SW 1271 (cell line): ENCODE measurements around the gene ETFBKMT.
A peak's percentile ranks its signal among the peaks of the same experiment; 100 is the strongest.

Experiments used
- DNase-seq, 2 experiments: peaks; one replicate each; lab custom pipeline; 2025; lab: John Stamatoyannopoulos, UW

The ETFBKMT gene

GRCh38 chr12:31659087-31659942 lies at the start of gene ETFBKMT:
Gene ETFBKMT, plus strand, starts transcription at chr12:31659688. Its CDS starts 2,266 bp downstream, at chr12:31661954.
- DNase-seq = peak; percentile 90 to 98

GRCh38 chr12:31612819-31613218 lies 46.7 kb upstream of the ETFBKMT start:
- no peak for DNase-seq

GRCh38 chr12:31618228-31619025 lies 41.1 kb upstream of the ETFBKMT start:
- DNase-seq = no peak

DNA sequence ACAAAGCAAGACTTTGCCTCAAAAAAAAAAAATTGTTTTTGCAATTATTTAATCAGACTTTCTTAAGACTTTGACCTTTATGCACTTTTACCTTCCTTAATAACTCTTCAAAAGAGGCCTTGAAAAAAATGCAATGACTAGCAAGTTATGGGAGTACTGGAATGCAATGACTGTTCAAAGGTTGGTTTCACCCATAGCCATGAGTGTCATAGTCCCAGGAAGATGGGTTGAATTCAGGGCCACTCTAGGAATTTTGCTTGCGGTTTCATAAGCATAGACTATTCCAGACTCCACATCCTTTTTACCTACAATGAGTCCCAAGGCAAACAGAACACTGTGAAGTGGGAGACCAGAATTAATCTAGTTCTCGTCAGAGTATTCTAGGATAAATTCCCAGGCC lies 39.2 kb upstream of the ETFBKMT start:
- DNase-seq = no peak

- DNase-seq = no peak
Measured at GRCh38 chr12:31622038-31622437, 37.5 kb upstream of the ETFBKMT start.

GRCh38 chr12:31626270-31626995 lies 33.1 kb upstream of the ETFBKMT start:
- no peak for DNase-seq

- no peak for DNase-seq
Measured at GRCh38 chr12:31627456-31628054, 31.9 kb upstream of the ETFBKMT start.

DNA sequence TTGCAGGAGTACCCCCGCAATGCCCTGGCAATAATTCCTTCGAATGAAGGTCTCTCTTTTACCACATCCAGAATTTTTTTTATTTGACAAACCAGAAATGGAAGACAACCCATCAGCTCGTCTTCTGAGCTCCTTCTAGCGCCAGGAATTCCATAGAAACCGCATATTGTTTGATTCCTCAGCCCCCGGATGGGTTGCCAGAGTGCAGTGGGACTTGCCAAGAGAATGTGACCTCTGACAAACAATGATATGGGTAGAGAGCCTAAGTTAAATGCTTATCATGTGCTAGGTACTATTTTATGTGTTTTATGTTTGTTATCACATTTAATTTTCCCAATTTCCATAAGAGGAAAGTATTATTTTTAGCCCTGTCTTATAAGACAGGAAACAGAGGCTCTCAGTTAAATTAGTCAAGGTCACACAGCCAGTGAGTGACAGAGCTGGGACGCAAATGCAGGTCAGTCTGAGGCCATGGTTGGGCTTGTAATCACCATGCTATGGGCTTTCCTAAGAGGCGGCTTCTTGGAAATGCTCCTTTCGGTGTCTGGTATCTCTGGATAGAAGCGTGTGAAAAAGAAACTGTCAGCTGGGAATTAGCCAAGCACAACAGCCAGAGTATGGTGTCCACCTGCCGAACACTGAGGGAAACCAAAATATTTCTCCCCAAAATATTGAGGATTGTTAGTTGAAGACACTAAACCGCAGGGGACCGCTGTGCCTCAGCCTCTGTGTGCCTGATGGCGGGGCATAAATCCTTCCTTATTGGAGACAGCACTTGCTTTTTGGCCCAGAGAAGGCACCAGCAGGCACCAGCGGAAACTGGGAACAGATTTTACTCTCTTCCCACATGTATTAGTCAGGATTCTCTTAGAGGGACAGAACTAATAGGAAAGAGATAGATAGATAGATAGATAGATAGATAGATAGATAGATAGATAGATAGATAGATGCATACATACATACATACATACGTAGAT lies 29.4 kb upstream of the ETFBKMT start:
- DNase-seq = no peak

GRCh38 chr12:31631023-31631724 lies 28.3 kb upstream of the ETFBKMT start:
- DNase-seq = no peak

DNA sequence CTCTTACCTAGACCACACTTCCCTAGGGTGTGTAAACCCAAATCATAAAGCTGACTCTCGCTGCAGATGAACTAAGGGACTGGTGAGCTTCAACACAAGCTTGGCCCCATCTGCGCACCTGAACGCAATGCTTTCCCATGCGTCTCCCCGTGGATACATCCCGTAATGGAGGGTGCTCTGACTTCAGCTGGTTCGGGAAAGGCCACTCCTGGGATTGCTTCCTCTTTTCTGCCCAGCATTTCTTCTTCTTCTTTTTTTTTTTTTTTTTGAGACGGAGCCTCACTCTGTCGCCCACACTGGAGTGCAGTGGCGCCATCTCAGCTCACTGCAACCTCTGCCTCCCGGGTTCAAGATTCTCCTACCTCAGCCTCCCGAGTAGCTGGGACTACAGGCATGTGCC lies 27.7 kb upstream of the ETFBKMT start:
- no peak for DNase-seq

- no peak for DNase-seq
Measured at GRCh38 chr12:31633464-31633863, 26.0 kb upstream of the ETFBKMT start.

GRCh38 chr12:31634620-31635019 lies 24.9 kb upstream of the ETFBKMT start:
- no peak for DNase-seq

DNA sequence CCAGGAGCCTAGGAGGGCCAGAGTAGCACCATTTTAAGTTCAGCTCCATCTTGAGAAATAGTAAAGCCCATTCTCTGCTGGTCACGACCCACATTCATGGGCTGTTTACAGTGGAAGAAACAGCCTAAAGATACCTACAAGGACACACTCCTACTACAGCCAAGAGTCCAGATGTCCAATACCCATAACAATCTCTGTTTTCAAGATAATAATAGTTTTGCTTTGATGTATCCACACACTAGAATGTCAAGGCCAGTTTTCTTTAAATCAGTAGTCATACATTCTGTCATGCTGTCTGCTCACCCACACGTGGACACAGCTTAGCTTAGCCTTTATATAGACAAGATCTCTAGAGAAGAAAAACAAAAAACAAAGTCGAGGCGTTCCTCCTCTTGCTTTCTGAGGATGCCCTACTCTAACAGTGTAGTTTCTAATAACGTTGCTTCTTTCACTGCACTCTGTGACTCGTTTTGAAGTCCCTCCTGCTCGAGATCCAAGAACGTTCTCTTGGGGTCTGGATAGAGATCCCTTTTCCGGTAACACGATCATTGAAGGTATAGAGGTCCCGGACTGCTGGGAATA lies 17.9 kb upstream of the ETFBKMT start:
- no peak for DNase-seq

DNA sequence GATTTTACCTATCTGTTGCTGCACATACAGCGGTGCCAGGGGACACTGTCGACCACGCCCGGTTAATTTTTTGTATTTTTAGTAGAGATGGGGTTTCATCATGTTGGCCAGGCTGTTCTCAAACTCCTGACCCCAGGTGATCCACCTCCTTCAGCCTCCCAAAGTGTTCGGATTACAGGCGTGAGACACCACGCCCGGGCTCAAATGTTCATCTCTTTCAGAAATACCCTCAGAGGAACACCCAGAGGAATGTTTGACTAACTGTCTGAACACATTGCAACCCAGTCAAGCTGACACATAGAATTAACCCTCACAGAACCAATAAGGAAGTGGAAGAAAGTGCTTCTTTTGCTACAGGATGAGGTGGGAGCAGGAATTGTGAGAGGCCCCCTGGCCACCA lies 15.0 kb upstream of the ETFBKMT start:
- DNase-seq = no peak

- DNase-seq = no peak
Measured at GRCh38 chr12:31645924-31646323, 13.6 kb upstream of the ETFBKMT start.

- no peak for DNase-seq
Measured at GRCh38 chr12:31647086-31647491, 12.4 kb upstream of the ETFBKMT start.

DNA sequence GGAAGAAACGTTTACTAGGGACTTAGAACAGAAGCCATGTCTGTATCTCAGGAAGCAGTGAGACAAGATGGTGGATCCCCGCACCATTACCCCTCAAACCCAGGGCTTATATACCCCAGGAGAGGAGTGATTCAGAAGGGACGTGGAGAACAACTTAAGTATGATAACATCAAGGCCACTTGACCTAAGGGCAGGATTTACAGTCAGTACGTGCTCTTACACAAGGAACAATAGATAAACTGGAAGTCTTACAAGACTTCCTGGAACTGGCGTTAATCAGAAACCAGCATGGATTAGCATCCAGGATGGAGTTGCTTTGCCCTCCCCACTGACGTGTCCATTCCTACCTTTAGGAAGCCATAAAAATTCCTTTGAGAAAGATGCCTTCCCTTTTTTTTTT lies 8.6 kb upstream of the ETFBKMT start:
- DNase-seq = no peak

DNA sequence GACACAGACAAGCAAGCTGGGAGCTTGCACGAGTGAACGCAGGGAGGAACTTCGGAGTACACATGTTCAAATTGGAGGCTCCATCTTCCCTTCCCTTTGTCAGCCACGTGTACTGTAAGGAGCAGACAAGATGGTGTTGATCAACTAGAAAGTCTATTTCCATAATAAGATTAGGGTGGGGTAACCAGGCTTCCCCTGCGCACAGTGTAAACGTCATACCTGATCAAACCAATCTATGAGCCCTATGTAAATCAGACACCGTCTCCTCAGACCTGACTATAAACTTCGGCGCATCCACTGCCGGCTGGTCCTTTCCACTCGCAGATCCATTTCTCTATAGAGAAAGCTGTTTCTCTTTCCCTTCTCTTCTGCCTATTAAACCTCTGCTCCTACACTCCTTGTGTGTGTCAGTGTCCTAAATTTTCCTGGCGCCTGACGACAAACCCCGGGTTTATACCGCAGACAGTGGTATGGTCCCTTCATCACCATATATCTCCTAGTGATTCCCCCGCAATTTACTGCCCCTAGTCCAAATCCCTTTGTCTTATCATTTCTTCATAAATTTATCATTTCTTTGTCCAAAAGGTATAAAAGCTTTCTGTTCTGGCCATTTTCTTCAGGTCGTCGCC lies 7.5 kb upstream of the ETFBKMT start:
- no peak for DNase-seq

GRCh38 chr12:31655208-31655607 lies 4.3 kb upstream of the ETFBKMT start:
- DNase-seq = no peak
